ENCODE measurements around the gene LYPD4.
"Not testable (repeated sequence)": the region's sequence is repeated elsewhere in the genome, so short reads cannot be mapped to it uniquely, and the experiment has no call there.

Gene LYPD4

GRCh38 chr19:41796362-41796761 is 48.1 kb downstream of the LYPD4 start, which contains the start of gene CEACAM3:
CEACAM3 (plus strand) TSS chr19:41796587; CDS start chr19:41796678, 91 bp downstream.
- no peak for DNase-seq

- DNase-seq: peak; percentile 14
Measured at GRCh38 chr19:41795031-41795461, 49.4 kb downstream of the LYPD4 start.

- DNase-seq: no peak
Measured at GRCh38 chr19:41793414-41793727, 51.1 kb downstream of the LYPD4 start.

GRCh38 chr19:41792513-41793413 is 51.7 kb downstream of the LYPD4 start:
- DNase-seq: no peak

GRCh38 chr19:41789053-41789452 is 55.4 kb downstream of the LYPD4 start:
- not testable (repeated sequence) for DNase-seq

GRCh38 chr19:41788518-41788917 is 56.0 kb downstream of the LYPD4 start:
- DNase-seq: not testable (repeated sequence)
